Smooth muscle cell (in vitro differentiated cells): ENCODE data around the gene MFAP4. TPM values are rescaled to one million over a fixed set of nuclear protein-coding genes. Genes with fewer than 3 reads are reported as not detected.

Source experiments
- DNase-seq: peaks from one replicate; lab custom pipeline; 2025; ENCODE audit not compliant: unreplicated experiment; lab: John Stamatoyannopoulos, UW
- H2AFZ ChIP-seq: fragments of 200-600 bp; sonication (generic); 2 replicates; pipeline ENCODE4 v1.6.0; 2016; ENCODE audit warnings: antibody characterized with exemption, low read depth, mild to moderate bottlenecking
- H3F3A ChIP-seq: fragments of 200-600 bp; sonication (generic); 2 replicates; pipeline ENCODE4 v1.6.0; 2017; ENCODE audit warnings: antibody characterized with exemption, low read depth
- H3K27ac ChIP-seq: fragments of 200-600 bp; sonication (generic); 2 replicates; pipeline ENCODE4 v1.5.1; 2016; ENCODE audit warnings: low read depth, mild to moderate bottlenecking
- H3K27me3 ChIP-seq: fragments of 200-600 bp; sonication (generic); 2 replicates; pipeline ENCODE4 v1.6.1; 2016; ENCODE audit warnings: low read depth, mild to moderate bottlenecking
- H3K36me3 ChIP-seq: fragments of 200-600 bp; sonication (generic); 2 replicates; pipeline ENCODE4 v1.5.1; 2016; ENCODE audit warnings: low read depth
- H3K4me1 ChIP-seq: fragments of 200-600 bp; sonication (generic); 2 replicates; pipeline ENCODE4 v1.5.1; 2016; ENCODE audit warnings: low read depth
- H3K4me2 ChIP-seq: fragments of 200-600 bp; sonication (generic); 2 replicates; pipeline ENCODE4 v1.6.0; 2016; ENCODE audit warnings: mild to moderate bottlenecking
- H3K4me3 ChIP-seq: fragments of 200-600 bp; sonication (generic); 2 replicates; pipeline ENCODE4 v1.5.1; 2016; ENCODE audit warnings: mild to moderate bottlenecking
- H3K79me2 ChIP-seq: fragments of 200-600 bp; sonication (generic); 2 replicates; pipeline ENCODE4 v1.6.0; 2016; ENCODE audit warnings: low read depth, mild to moderate bottlenecking
- H3K9ac ChIP-seq: fragments of 200-600 bp; sonication (generic); 2 replicates; pipeline ENCODE4 v1.6.0; 2016; ENCODE audit warnings: low read depth
- H3K9me3 ChIP-seq: fragments of 200-600 bp; sonication (generic); replicated peaks from 2 replicates; pipeline ENCODE4 v1.5.1; 2016; ENCODE audit warnings: low read depth
- H4K20me1 ChIP-seq: fragments of 200-600 bp; sonication (generic); 2 replicates; pipeline ENCODE4 v1.6.0; 2016; ENCODE audit warnings: low read depth
- CTCF ChIP-seq: fragments of 200-600 bp; sonication (generic); IDR thresholded peaks from 2 replicates; pipeline ENCODE4 v1.5.1; 2017; ENCODE audit warnings: borderline replicate concordance, mild to moderate bottlenecking, antibody characterized with exemption; ENCODE audit not compliant: insufficient read depth, poor library complexity, severe bottlenecking
- WGBS: methylation state at CpG from one replicate; pipeline ENCODE4 v1.1.7; 2016; ENCODE audit warnings: low lambda C conversion rate; 5-methylcytosine and 5-hydroxymethylcytosine counted together
- polyA plus RNA-seq: library from polyadenylated mRNA; unstranded; fragments of >200 nt; fragmentation: Nextera tagmentation; extraction: Ambion mirVana; gene quantifications from 2 replicates; pipeline ENCODE4 v1.2.1, GENCODE V29; 2016
- total RNA-seq: library from RNA; depleted of rRNA; stranded (reverse); fragments of >200 nt; gene quantifications from 2 replicates; pipeline ENCODE4 v1.2.3, GENCODE V29; 2014

The MFAP4 gene
- total and polyA plus RNA-seq, 2 experiments from 2014 or later = 580 to 1,738 TPM

- Histone ChIP-seq H3K4me2 (no peak overlapping the region), H3K9ac (no peak overlapping the region), H3K79me2 (no peaks in the 10 kb centered on the region), H3K4me1 (peaks cover 3% of the 10 kb centered on the region), H3K36me3 (no peaks in the 10 kb centered on the region), H3K27me3 (no peaks in the 10 kb centered on the region), H2AFZ (no peak overlapping the region), H3K27ac (no peak overlapping the region), H4K20me1 (no peaks in the 10 kb centered on the region), H3F3A (no peaks in the 10 kb centered on the region), H3K4me3 (no peak overlapping the region), H3K9me3 (no peaks in the 10 kb centered on the region)
- no peak for DNase-seq
- TF ChIP-seq CTCF = no peak
- 93% methylated on average over 16 of the region's 18 CpGs for WGBS
These were observed 29.1 kb upstream of the MFAP4 start for GRCh38 chr17:19415806-19416775.

GRCh38 chr17:19415311-19415710 is 28.3 kb upstream of the MFAP4 start:
- Histone ChIP-seq H2AFZ (no peak overlapping the region), H3K9me3 (no peaks in the 10 kb centered on the region), H3K36me3 (no peaks in the 10 kb centered on the region), H3K9ac (no peak overlapping the region), H3K4me3 (no peak overlapping the region), H3K27ac (no peak overlapping the region), H3K4me2 (no peak overlapping the region), H3F3A (peaks cover 2% of the 10 kb centered on the region), H3K79me2 (no peaks in the 10 kb centered on the region), H4K20me1 (no peaks in the 10 kb centered on the region), H3K27me3 (no peaks in the 10 kb centered on the region), H3K4me1 (peaks cover 7% of the 10 kb centered on the region)
- 94% methylated on average over 10 of the region's 13 CpGs for WGBS
- no peak for DNase-seq
- no peak for TF ChIP-seq CTCF

GRCh38 chr17:19414396-19415280 is 27.6 kb upstream of the MFAP4 start:
- Histone ChIP-seq H4K20me1 (no peaks in the 10 kb centered on the region), H3K4me2 (no peak overlapping the region), H3K9ac (no peak overlapping the region), H2AFZ (no peak overlapping the region), H3K4me1 (peaks cover 10% of the 10 kb centered on the region), H3K27me3 (no peaks in the 10 kb centered on the region), H3K4me3 (no peak overlapping the region), H3K27ac (no peak overlapping the region), H3F3A (peaks cover 9% of the 10 kb centered on the region), H3K9me3 (no peaks in the 10 kb centered on the region), H3K79me2 (no peaks in the 10 kb centered on the region), H3K36me3 (no peaks in the 10 kb centered on the region)
- DNase-seq = no peak
- WGBS = 94% methylated on average over 28 of the region's 28 CpGs
- TF ChIP-seq CTCF = no peak
